B cell (primary cell): Measurements from ENCODE around the gene IGFLR1.

Experiments
- CTCF ChIP-seq: fragments of 200-600 bp; IDR thresholded peaks from one replicate; pipeline ENCODE4 v1.8.0; 2022; ENCODE audit warnings: antibody characterized with exemption, mild to moderate bottlenecking
- EZH2 ChIP-seq: IDR thresholded peaks from 2 replicates; pipeline ENCODE4 v1.6.1; 2012; ENCODE audit warnings: borderline replicate concordance, low read depth, mild to moderate bottlenecking, moderate library complexity, low read length; ENCODE audit not compliant: insufficient read depth, poor library complexity, severe bottlenecking

GRCh38 chr19:35790981-35791813 lies 48.9 kb upstream of the IGFLR1 start:
- TF ChIP-seq CTCF (no peak), EZH2 (no peak)
